HCT116 (cell line): ENCODE results near the gene ZNF138. TPM values are rescaled to one million over a fixed set of nuclear protein-coding genes. Genes with fewer than 3 reads are reported as not detected.
"Not testable (repeated sequence)": the region's sequence is repeated elsewhere in the genome, so short reads cannot be mapped to it uniquely, and the experiment has no call there.

Experiments used
- ATAC-seq: fragments of 200-7000 bp; cut with Tn5 transposase; 2 replicates; pipeline ENCODE4 v1.9.1; 2020; ENCODE audit warnings: mild to moderate bottlenecking, moderate library complexity
- BruUV-seq: library from RNA; stranded (reverse); fragments of 400-500 nt; replicated peaks from 2 replicates; lab custom pipeline; 2021; lab: Mats Ljungman, UMichigan
- CTCF ChIA-PET: fragments of 300-600 bp; sonication (Branson Sonifier 250); formaldehyde crosslinking; loops from one replicate; lab custom pipeline; 2021; ENCODE audit warnings: antibody characterized with exemption; lab: Charles Lee
- POLR2A ChIA-PET: fragments of 300-600, 350-600 bp; sonication (Branson Sonifier 250); formaldehyde crosslinking; loops from one replicate; lab custom pipeline; 2021; ENCODE audit warnings: antibody characterized with exemption; lab: Charles Lee
- RAD21 ChIA-PET, 2 experiments: fragments of 300-600 bp; sonication (Branson Sonifier 250); formaldehyde crosslinking; loops; one replicate each; lab custom pipeline; 2023; ENCODE audit warnings: low total read pairs in 2 of 2; ENCODE audit not compliant: uncharacterized antibody in 2 of 2, unreplicated experiment in 2 of 2, low non-redundant PET in 1 of 2; lab: Charles Lee
- DNase-seq: peaks from one replicate; pipeline ENCODE4 v3.0.0-alpha.2; 2010; ENCODE audit warnings: low read depth, low spot score
- H2AFZ ChIP-seq: fragments of 200-600 bp; shearing (Covaris generic), sonication (generic); 2 replicates; pipeline ENCODE4 v1.6.1; 2017; ENCODE audit warnings: low read depth, mixed run types, mixed read lengths, antibody characterized with exemption, low read length; ENCODE audit not compliant: poor library complexity, severe bottlenecking
- H3K27ac ChIP-seq: 2 replicates; pipeline ENCODE4 v1.5.1; 2012; ENCODE audit warnings: low read depth, low read length
- H3K27me3 ChIP-seq: fragments of 200-600 bp; sonication (generic); 2 replicates; pipeline ENCODE4 v1.6.1; 2016; ENCODE audit warnings: mixed run types, low read length, mixed read lengths; ENCODE audit not compliant: insufficient read depth
- H3K36me3 ChIP-seq, 2 experiments: fragments of 200-500 bp in 1 of 2; fragments of 200-600 bp in 1 of 2; sonication (Bioruptor generic) in 1 of 2; sonication (generic) in 1 of 2; 2 replicates each; pipeline versions ENCODE4 v1.5.1 to v1.6.1; 2014 to 2016; ENCODE audit warnings: low read length in 2 of 2, inconsistent platforms in 1 of 2, mixed read lengths in 1 of 2, mixed run types in 1 of 2; ENCODE audit not compliant: insufficient read depth in 2 of 2, control insufficient read depth in 1 of 2
- H3K4me1 ChIP-seq, 2 experiments: fragments of 200-600 bp in 1 of 2; sonication (generic) in 1 of 2; 2 replicates each; pipeline versions ENCODE4 v1.5.1 to v1.6.1; 2012 to 2017; ENCODE audit warnings: low read length in 2 of 2, inconsistent platforms in 1 of 2, mild to moderate bottlenecking in 1 of 2, mixed read lengths in 1 of 2, mixed run types in 1 of 2, moderate library complexity in 1 of 2; ENCODE audit not compliant: insufficient read depth in 2 of 2, control insufficient read depth in 1 of 2
- H3K4me2 ChIP-seq: fragments of 200-600 bp; sonication (generic); 2 replicates; pipeline ENCODE4 v1.6.1; 2017; ENCODE audit warnings: mixed run types, low read length, mixed read lengths
- H3K4me3 ChIP-seq, 2 experiments: fragments of 200-600 bp in 1 of 2; sonication (generic) in 1 of 2; replicated peaks in 1 of 2; 2 replicates each; pipeline ENCODE4 v1.5.1; 2011 to 2016; ENCODE audit warnings: low read length in 2 of 2, control low read depth in 1 of 2, low read depth in 1 of 2, mild to moderate bottlenecking in 1 of 2, mixed read lengths in 1 of 2, mixed run types in 1 of 2
- H3K79me2 ChIP-seq: fragments of 200-600 bp; sonication (generic); 2 replicates; pipeline ENCODE4 v1.6.1; 2017; ENCODE audit warnings: mild to moderate bottlenecking, mixed run types, low read length, moderate library complexity, mixed read lengths; ENCODE audit not compliant: insufficient read depth
- H3K9ac ChIP-seq: fragments of 200-600 bp; sonication (generic); 2 replicates; pipeline ENCODE4 v1.6.1; 2016; ENCODE audit warnings: low read length, mixed read lengths
- H3K9me2 ChIP-seq: fragments of 200-600 bp; sonication (generic), shearing (Covaris generic); 2 replicates; pipeline ENCODE4 v1.6.1; 2017; ENCODE audit warnings: mixed run types, mild to moderate bottlenecking, moderate library complexity; ENCODE audit not compliant: insufficient read depth
- H3K9me3 ChIP-seq, 2 experiments: fragments of 200-500 bp in 1 of 2; fragments of 200-600 bp in 1 of 2; sonication (Bioruptor generic) in 1 of 2; sonication (generic) in 1 of 2; 2 replicates each; pipeline ENCODE4 v1.6.1; 2014 to 2017; ENCODE audit warnings: low read length in 2 of 2, mixed read lengths in 2 of 2, inconsistent platforms in 1 of 2, low read depth in 1 of 2, mild to moderate bottlenecking in 1 of 2, mixed run types in 1 of 2, moderate library complexity in 1 of 2; ENCODE audit not compliant: control insufficient read depth in 1 of 2, insufficient read depth in 1 of 2
- H4K20me1 ChIP-seq: fragments of 200-600 bp; sonication (generic), shearing (Covaris generic); 2 replicates; pipeline ENCODE4 v1.6.1; 2017; ENCODE audit warnings: mixed run types, mild to moderate bottlenecking, moderate library complexity; ENCODE audit not compliant: insufficient read depth
- CEBPB ChIP-seq: IDR thresholded peaks from 2 replicates; pipeline ENCODE4 v1.6.1; 2012; ENCODE audit warnings: low read depth
- EGR1 ChIP-seq: IDR thresholded peaks from 2 replicates; pipeline ENCODE4 v1.6.1; 2012; ENCODE audit warnings: low read depth
- intact Hi-C: fragments of 100-400 bp; cut with micrococcal nuclease; formaldehyde crosslinking; loops from 2 replicates; pipeline ENCODE4 v1.10.0; 2022
- total RNA-seq: library from RNA; stranded (reverse); gene quantifications from one replicate; pipeline ENCODE4 v1.2.1, GENCODE V29; 2021; ENCODE audit not compliant: unreplicated experiment

ZNF138 gene
- total RNA-seq, 1 experiment from 2014 or later, result 10.1 TPM

DNA sequence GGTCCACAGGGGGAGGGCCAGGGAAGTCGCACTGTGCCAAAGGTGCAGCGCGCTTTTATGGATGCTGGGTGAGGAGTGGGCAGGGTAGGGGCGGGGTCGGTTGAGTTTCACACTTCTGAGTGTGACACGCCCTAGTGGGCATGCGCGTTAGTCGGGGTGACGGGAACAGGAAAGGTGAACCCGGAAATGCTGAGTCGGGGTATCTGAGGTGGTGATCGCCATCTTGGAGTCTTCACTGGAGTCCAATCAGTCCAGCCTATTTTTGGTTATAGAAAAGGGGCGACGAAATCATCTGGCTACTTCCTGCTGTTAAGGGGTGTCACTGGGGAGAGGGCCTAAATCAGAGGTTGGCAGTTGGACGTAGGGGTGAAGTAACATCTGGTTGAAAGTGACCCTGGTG is 40.8 kb downstream of the ZNF138 start (continued):
- TF ChIP-seq EGR1 (no peak), CEBPB (no peak)

DNA sequence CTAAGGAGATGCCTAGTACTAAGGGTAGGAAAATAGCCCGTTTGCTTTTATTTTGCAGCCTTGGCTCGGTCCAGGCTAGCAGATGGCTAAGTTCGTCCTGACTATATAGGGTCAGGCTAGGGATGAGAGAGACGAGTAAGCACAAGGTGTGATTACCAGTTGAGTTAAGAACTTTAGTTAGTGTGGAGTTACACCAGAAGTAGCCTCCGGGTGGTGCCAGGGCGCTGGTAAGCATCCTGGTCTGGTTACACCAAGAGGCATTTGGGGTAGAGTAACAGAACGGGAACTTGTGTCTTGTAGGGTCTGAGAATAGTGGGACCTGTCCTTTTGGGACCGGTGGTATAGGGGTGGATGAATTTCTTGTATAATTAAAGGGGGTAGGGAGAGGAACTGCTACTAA is 41.6 kb downstream of the ZNF138 start:
- RAD21 ChIA-PET, H3K4me3 ChIP-seq, H3K4me1 ChIP-seq, H3K9me3 ChIP-seq, H3K4me2 ChIP-seq, H3K36me3 ChIP-seq, H3K27ac ChIP-seq, CTCF ChIA-PET, DNase-seq, H3K27me3 ChIP-seq, H3K9ac ChIP-seq, H2AFZ ChIP-seq, ATAC-seq, BruUV-seq, intact Hi-C loops, H3K9me2 ChIP-seq, H4K20me1 ChIP-seq, POLR2A ChIA-PET, H3K79me2 ChIP-seq: not testable (repeated sequence)

DNA sequence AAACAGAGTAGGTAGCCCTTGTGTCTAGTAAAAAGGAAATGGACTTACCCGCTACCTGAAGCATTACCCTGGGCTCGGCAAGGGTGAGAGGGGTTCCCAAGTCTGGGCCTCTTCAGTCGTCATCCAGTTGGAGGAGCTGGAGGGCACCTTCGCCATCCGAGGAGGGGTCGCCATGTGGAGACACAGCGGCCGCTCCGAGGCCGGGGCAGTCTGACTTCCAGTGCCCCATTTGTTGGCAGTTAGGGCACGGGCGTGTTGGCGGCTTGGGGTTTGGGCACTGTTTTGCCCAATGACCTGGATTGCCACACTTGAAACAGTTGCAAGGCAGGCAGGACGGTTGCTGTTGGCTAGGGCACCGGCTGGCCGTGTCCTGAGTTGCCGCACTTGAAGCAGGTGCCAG is 43.8 kb downstream of the ZNF138 start:
- ATAC-seq, POLR2A ChIA-PET, H3K9me3 ChIP-seq, CTCF ChIA-PET, H3K79me2 ChIP-seq, intact Hi-C loops, H3K9me2 ChIP-seq, H3K4me1 ChIP-seq, H2AFZ ChIP-seq, RAD21 ChIA-PET, H3K9ac ChIP-seq, DNase-seq, H4K20me1 ChIP-seq, BruUV-seq, H3K4me2 ChIP-seq, H3K36me3 ChIP-seq, H3K27me3 ChIP-seq, H3K4me3 ChIP-seq, H3K27ac ChIP-seq: not testable (repeated sequence)
